ENCODE results near the gene DLG2.

DLG2 gene

DNA sequence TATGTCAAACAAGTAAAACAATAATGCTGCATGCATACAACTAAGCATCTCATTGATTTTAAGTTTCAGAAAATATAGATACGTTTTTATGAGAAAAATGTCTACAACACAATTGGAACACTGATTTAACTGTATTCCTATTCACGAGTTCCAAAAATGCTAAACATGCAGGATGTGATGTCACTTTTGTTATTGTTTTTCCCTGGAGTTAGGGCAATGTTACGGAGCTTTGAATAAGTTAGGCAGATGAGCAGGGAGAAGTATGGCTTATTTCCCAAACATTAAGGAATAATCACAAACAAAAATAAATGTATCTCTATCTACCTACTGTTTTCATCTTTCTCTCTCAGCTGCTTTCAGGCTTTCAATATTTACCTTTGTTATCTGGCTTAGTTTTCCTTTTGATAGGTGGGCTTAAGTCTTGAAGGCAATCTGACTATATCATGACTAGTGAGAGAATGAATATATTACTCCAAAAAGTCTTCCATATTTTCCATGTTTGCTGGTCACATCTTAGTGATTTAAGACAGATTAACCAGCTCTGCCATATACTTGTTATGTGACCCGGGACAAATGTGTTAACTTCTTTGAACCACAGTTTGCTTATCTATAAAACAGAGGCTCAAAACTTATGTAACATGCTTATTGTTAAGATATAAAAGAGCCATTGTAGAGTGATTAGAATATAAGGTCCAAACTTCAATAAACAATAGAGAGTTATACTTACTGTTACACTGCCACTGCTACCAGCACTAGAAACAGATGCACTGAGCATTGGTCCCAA, 1486.6 kb downstream of the DLG2 start:
- FAIRE-seq, result no peak

DNA sequence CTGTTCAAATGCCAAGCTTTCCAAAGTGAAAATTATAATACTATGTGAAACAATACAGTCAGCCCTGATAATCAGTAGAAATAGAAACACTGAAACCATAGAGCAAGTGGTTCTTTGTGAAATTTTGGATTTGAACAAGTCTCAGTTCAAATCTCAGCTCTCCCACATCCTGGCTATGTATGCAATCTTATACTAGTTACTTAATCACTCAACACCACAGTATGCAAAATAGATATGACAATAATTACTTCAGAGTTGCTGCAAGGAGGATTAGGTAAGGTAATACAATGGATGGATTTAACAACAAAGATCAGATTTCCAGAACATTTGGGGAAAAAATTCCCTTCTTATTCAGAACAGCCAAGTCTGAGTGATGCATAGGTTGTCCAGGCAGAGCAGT, 1489.2 kb downstream of the DLG2 start:
- no peak for FAIRE-seq

DNA sequence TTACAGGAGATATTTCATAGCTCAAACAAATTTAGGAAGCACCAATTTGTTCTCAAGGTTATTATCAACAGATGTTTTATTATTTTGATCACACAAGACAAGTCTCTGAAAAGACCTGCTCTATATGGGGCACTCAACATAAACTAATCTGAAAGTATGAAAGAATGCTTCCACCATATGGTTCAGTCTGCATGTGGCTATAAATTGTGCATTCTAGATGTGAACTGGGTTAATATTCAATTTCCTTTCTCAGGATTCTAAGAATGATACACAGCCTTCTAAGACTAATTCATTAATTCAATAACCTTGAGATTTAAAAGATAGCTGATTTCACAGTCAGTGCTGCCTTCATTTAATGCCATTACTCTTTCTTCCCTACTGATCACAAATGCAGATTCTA, 1489.6 kb downstream of the DLG2 start:
- FAIRE-seq, result no peak

DNA sequence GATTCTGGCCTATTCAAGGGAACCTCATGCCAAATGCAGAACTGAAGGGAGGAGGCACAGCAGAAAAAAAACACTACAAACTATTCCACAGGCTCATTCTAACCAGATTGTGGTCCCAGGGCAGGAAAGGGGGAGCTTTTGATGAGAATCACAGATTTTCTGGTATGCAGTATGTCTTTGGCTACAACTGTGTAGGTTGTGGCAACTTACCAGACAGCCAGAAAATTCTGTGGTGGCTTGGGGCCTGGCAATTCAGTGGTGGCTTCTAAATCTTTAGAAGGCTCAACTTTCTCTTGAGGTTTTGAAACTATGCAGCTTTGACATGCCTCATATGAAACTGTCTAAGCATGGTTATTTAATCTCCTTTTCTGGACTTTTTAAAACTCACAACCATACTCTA, 1490.2 kb downstream of the DLG2 start:
- no peak for FAIRE-seq

DNA sequence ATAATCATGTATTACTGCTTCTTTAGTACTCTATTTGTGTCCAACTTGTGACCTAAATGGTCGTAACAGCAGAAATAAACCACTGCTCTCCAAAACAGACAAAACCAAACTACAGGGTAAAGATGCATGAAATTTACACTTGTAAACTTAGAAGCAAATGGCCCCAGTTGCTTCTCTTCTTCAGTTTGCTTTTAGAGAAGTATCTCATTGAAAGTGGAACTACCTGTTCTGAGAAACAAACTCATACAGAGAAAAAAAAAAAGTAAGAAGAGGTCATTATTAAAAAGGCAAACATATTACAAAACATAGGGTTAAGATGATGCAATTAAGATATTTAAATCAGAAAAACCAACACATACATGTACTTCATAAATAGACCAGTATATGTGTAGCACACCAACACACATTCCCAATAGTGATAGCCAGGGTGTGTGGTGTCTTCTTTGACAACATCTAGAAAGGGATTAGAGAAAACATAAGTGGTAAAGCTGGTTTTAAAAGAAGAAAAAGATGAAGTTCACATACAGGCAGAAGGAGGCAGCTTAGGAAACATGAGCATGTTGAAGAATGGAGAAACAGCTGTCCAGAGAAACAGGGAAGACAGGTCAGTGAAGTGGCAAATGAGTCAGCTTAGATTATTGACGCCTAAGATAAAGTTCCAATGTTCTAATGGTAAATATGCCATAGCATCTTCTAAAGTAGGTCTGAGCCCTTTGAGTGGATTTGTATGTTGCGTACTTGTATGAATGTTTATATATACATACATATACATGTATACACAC, 1496.3 kb downstream of the DLG2 start:
- no peak for FAIRE-seq

DNA sequence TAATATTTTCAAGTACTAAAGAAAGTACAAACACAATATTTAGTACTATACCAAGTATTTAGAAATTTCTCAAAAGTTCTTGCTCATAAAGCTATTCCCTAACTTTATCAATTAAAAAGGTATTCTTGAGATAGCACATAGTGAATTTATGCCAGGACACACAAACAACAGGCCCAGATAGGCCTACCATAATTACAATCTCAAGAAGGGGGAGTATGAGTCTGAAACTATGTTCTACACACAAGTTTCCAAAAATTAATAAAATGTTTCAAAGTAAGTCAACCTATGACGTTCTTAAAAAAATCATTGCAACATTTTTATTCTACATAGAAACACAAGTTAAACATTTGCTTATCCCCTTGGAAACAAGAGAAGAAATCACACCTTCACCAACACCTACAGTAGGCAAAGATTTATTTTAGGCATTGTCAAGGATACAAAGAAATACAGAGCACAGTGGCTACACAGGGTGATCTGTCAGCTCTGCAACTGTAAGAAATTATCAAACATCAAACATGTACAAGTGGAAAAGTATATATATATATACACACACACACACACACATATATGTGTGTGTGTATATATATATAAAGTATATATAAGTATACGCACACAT, 1497.1 kb downstream of the DLG2 start:
- FAIRE-seq, result no peak

DNA sequence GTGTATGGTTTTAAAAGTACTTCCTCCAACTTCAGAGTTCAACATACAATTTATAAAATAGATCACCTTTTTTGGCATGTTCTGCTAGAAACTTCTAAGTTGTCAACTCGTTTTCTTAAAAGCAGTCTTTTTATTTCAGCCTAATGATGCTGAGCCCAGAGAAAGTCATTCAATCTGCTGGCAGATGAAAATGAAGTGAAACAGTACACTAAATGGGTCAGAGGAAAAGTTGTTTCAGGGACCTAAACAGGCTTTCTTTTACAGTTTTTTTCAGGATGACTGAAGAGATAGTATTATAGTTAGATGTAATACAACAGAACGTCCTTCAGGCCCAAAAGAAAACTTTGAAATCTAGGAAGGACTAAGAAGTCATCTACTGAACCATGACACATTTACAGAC, 1498.3 kb downstream of the DLG2 start:
- FAIRE-seq, result no peak

DNA sequence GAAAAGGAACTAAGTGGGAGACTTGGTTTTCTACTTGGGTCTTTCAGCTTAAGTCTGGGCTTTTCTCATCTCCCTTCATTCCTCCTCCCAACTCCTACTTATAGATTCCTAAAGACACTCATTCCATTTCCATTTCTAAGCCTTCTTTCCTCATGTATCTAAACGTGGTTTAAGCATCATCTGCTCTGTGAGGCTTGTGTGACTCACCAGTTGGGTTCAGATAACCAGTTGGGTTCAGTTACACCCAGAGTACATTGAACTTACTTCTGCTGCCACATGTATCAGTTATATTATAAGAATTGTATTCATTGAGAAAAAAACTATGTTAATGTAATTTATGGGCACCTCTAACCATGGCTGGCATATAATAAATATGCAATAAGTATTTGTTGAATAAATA, 1509.8 kb downstream of the DLG2 start:
- no peak for FAIRE-seq

DNA sequence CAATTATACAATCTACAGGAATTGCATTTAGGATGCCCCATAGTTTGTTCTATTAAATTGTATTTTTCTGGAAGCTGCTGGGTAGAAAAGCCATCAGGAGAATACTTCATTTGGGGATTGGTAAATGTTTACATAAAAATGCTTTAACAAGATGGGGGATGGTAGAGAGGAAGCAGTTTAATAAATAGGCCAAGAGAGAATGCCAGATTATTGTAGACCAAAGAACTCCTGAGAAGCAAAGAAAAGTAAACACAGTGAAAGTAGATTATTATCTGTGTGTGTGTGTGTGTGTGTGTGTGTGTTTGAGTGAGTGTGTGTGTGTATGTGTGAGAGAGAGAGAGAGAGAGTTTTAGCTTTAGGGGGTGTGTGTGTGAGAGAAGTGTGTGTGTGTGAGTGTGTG, 1520.6 kb downstream of the DLG2 start:
- FAIRE-seq, result no peak

DNA sequence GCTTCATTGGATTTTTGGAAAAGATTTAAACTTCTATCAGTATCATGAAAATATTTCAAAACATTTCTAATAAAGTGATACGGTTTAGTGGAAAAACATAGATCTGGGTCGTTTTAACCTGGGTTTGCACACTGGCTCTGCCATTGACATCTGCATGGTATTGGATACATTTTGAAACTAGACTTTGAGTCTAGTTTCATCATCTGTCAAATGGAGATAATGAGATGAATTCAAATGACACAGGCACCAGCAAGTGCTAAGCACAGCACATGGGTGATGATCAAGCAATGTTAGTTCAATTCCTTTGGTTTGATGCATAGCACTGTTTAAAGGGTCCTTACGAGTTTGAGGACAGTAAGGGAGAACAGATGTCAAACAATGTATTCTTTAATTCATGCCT, 1522.0 kb downstream of the DLG2 start:
- FAIRE-seq, result no peak

DNA sequence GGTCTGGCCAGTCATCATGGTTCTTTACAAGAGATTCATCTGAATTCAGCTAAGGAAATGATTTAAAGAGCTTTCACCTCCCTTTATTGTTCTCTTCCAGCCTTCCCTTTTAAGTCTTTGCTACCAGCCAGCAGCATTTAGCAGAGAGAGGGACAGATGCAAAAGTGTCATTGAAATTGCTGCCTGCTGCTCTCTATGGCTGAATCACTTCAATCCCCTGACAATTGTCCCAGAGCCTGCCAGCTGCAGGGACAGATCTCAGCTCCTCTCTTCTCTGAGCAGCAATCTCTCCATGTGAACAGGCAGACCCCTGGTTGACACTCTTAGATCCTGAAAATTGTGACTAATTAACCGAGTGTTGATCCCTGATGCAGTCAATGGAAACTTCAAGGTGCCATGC, 1524.0 kb downstream of the DLG2 start:
- FAIRE-seq, result no peak

DNA sequence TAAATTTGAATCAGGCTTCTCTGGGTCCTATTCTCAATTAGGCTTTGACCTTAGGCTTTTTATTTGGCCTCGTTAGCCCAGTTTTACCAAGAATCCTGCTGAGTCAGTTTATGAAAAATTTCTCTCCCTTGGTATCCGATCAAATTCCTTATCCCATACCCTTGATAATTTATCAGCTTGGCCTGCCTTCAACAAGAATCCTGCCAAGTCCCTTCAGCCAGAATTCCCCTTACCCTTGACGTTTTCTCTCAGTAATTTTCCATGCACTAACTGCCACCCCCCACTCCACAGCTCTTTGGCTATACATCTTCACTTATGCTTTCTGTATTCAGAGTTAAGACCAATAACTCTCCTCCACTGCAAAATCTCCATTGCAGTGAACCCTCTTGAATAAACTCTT, 1530.0 kb downstream of the DLG2 start:
- no peak for FAIRE-seq

DNA sequence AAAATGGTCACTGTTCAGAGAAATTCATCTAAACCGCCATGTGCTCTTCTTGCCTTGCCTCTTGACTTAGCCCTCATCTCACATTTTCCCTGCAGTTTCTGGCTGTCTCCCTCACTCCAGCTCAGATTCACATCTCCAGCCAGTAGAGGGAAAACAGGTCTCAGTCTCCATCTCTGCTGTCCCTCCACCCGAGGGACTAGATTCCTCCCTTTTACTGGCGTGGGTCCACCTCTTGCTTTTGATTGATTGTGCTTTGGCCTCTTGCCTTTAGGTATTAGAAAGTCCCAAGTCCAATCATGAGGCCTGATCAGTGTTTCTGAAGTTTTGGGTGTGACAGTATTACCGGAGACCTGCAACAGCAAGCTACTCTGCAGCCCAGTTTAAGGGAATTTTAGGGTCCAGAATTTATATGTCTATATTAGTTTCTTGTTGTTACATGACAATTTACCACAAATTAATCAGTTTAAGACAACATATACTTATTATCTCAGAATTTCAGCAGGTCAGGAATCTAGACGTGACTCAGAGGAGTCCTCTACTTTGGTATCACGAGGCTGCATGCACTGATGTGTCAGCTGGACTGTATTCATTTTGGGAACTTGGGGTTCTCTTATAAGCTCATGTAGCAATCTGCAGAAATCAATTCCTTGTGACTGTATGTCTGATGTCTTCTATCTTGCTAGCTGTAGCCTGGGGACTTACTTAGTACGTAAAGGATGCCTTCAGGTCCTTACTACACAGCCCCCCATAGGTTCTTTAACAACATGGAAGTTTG, 1535.7 kb downstream of the DLG2 start:
- no peak for FAIRE-seq

DNA sequence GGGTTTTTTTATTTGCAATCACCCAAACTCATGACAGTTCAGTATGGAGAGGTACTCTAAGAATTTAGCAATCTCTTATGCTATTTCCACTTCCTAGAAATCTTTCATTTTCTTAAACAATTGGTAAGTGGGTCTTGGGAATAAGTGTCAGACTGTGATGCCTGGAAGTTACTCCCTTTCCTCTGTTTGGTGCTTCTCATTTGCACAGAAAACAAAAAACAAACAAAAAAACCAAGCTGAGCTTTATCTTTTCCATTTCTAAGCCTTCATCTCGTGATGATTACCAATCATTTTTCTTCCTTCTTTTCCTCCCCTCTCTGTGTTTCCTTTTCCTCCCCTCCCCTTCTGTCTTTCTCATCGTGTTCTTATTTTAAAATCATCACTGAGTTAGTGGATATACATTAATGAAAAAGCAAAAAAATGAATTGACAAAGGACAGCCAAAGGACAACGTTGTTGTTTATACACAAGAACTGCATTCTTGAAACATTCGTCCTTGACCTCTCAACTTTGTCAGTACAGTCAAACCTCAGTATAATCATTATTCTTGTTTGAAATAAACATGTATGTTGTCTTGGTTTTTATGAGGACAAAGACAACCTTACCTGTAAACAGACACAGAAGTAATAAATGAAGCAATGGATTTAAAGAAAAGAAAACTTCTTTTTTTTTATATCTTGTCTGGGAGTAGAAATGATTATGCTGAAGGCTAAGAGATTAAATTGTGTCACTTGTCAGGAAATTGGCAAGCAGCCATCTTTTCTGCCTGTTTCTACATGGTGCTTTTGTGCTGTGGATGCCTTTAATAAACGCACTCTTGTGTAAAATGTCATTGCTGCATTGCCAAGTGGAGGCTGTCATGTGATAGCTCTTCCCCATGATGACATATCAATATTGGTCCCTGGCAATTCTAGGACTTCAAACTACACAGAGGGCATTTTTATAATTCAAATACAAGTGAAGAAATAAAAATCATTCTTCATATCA, 1537.8 kb downstream of the DLG2 start:
- no peak for FAIRE-seq

DNA sequence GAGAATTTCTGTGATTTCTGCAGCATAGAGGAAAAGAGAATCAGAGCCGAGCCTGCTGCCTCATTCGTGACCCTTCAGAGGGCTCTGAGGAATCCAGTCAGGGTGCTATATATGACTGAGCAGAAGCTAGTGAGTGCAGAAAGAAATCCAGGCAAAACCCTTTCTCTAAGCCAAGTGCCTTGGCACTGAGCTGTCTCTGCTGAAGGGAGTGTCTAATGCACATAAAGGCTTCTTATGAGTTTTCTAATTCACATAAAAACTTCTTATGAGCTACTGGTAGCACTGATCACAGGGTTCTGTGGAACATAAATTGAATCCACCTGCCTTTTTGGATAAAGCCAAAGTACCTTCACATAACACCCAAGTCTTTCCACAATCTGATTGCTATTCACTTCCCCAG, 1555.3 kb downstream of the DLG2 start:
- FAIRE-seq, result no peak

DNA sequence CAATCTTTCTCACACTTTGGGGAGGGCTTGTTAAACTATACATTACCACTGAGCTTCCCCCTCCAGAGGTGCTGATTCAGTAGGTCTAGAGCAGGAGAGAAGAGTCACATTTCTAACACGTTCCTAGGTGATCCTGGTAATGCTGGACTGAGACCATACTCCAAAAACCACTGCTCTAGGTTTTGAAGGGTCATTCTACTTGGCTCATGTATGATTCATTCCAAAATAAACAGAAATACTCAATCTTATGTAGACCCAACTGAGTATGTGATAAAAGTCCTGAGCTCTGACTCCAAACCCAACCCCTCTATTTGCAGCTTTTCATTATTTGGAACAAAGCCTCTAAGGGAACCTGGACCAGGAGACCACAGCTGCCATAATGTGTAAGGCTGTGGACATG, 1558.1 kb downstream of the DLG2 start:
- no peak for FAIRE-seq

DNA sequence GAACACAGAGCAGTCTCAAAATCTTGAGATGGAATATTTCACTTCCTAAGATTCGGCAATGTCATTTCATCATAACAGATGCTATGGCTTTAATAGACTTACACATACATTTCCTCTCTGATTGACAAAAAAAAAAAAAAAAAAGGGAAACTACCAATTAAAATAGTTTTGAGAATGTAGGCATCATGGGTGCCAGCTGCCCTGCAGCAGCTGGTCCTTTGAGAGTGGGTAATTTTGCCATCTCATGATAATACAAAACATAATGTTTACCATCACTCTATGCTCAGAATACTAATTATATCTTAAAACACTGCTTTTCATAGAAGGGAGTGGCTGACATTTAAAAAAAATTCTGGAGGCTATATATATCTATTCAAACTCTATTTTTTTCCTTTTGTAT, 1565.4 kb downstream of the DLG2 start:
- FAIRE-seq, result no peak

DNA sequence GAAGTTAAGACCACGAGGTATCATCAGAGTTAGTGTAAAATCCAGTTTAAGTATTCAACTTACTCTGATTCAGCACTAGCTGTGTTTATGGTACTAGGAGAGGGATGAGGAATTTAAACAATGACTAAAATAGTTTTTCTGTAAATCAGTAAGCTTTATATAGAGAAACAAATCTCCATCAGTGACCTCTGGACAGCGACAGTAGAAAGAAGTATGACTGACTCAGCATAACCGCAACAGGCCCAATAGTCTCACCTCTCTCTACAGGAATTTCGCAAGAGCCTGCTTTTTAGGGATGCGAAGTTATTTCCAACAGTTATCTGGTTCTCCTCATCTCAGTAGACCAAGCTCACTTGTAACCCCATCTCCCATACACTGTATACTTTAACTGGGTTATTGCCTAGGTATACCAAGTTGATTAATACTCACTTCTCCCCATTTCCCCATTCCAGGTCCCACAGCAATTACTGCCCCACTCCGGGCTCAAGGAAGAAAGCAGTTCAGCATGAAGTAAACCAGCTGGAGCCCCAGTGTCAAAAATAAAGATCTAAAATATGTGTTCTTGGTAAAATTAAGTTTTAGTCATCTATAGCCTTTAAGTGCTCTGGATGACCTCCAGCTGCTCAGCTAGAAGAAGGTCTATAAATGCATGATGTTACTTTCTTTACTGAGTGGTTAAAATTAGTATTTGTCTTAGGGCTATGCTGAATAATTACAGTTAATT, 1570.3 kb downstream of the DLG2 start:
- no peak for FAIRE-seq

DNA sequence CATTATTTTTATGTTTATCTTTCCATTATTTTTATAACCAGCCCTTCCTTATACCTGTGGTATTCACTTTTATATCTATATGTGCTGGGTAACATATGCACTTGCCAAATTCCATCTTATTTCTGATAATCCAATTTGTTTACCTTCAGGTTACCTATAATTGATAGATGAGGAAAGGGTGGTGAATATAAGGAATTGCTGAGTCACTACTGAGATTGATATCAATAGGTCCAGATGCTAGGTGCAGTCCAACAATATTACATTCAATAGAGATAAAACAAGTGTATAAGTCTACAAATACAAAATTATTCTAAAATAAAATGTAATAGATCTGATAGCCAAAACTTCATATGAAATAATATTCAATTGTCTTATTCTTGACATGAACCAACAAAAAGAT, 1582.0 kb downstream of the DLG2 start:
- no peak for FAIRE-seq

DNA sequence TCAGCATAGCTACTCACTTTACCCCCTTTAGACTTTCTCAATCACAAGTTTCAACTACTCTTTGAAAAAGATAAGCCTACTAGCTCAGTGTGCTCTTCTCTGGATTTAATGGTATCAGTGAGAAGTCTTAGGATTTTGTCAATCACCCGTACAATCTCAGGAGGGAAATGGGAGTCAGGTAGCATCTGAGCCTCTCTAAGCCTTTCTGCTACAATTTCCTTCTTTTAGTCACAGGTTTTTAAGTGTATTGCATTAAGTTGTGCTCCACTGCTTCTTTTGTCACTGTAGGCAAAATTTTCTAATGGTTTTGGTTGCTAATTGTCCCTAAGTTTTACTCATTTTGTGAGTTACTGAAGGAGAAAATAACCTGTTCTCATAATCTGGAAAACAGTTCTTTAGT, 1582.4 kb downstream of the DLG2 start:
- no peak for FAIRE-seq

DNA sequence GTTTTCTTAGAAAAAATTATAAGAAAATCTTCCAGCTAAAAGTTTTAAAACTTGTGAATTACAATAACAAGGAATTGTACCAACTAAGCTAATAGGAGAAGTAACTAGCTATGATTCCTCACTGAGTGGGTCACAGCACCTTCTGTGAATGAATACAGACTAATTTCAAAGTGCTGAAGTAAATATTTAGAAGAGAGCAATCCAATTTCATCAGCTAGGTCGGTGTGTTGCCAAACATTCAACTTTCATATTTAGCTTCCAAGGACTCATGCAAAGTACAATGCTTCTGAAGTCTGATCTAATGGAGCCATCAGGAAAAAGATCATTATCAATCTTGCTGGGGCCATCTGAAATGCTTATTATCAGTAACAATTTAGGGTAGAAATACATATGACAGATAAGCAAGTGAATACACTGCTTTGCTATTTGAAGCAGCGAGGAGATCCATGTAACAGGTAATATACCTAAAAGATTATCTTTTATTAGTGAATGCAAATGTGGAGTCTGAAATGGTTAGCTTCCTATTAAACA, 1590.4 kb downstream of the DLG2 start:
- no peak for FAIRE-seq

Measured in endometrium (tissue), 2 donors.